GM10266 (cell line): Measurements from ENCODE around the gene ZNF618.
"Not testable (repeated sequence)": the region's sequence is repeated elsewhere in the genome, so short reads cannot be mapped to it uniquely, and the experiment has no call there.

ENCODE experiments used
- DNase-seq: peaks from one replicate; pipeline ENCODE4 v3.0.0; 2012; ENCODE audit errors: extremely low spot score
- CTCF ChIP-seq: IDR thresholded peaks from 2 replicates; pipeline ENCODE4 v1.5.1; 2012; ENCODE audit warnings: mild to moderate bottlenecking, low read depth; ENCODE audit not compliant: control insufficient read depth, insufficient read depth; ENCODE audit errors: missing control alignments

Gene ZNF618

GRCh38 chr9:114080195-114080772 lies 204.2 kb downstream of the ZNF618 start:
- no peak for TF ChIP-seq CTCF
- DNase-seq, result no peak

GRCh38 chr9:114080773-114081440 lies 204.8 kb downstream of the ZNF618 start:
- no peak for DNase-seq

GRCh38 chr9:114081441-114082016 lies 205.4 kb downstream of the ZNF618 start:
- TF ChIP-seq CTCF, result no peak
- no peak for DNase-seq

More at GRCh38 chr9:114080773-114081440, 204.8 kb downstream of the ZNF618 start:
- TF ChIP-seq CTCF, result no peak

GRCh38 chr9:114082017-114082762 lies 206.1 kb downstream of the ZNF618 start:
- peak; percentile 80 for TF ChIP-seq CTCF
- DNase-seq, result peak; percentile 87

- DNase-seq, result not testable (repeated sequence)
These were observed 206.8 kb downstream of the ZNF618 start for GRCh38 chr9:114082763-114083412.

GRCh38 chr9:114083666-114084065 lies 207.6 kb downstream of the ZNF618 start:
- TF ChIP-seq CTCF, result no peak
- DNase-seq, result no peak

GRCh38 chr9:114084282-114085073 lies 208.4 kb downstream of the ZNF618 start:
- no peak for DNase-seq
- no peak for TF ChIP-seq CTCF
